Kidney (tissue), 14 donors: ENCODE measurements around the gene CTIF. TPM values are rescaled to one million over a fixed set of nuclear protein-coding genes. Genes with fewer than 3 reads are reported as not detected.

Experiments
- DNase-seq, 5 donors: peaks; one replicate each; pipeline ENCODE4 v3.0.0-alpha.2; 2013 to 2020
- FAIRE-seq: peaks from 2 replicates; lab custom pipeline; 2012; peaks lifted over from hg19 to GRCh38; lab: Jason Lieb, UNC
- H3K27ac ChIP-seq, 2 donors: one replicate each; pipeline ENCODE4 v1.7.0; 2013; ENCODE audit warnings: low read depth in 2 of 2, low read length in 2 of 2, inconsistent platforms in 1 of 2
- H3K27me3 ChIP-seq: one replicate; pipeline ENCODE4 v1.7.1; 2013; ENCODE audit warnings: low read length, inconsistent platforms; ENCODE audit not compliant: control insufficient read depth, insufficient read depth
- H3K36me3 ChIP-seq, 3 donors: one replicate each; pipeline versions ENCODE4 v1.7.0 to v1.7.1; 2013; ENCODE audit warnings: low read length in 3 of 3, control low read depth in 1 of 3, inconsistent platforms in 1 of 3; ENCODE audit not compliant: insufficient read depth in 3 of 3, control insufficient read depth in 2 of 3
- H3K4me1 ChIP-seq, 3 donors: one replicate each; pipeline versions ENCODE4 v1.7.0 to v1.7.1; 2013; ENCODE audit warnings: low read length in 3 of 3, inconsistent platforms in 1 of 3, low read depth in 1 of 3; ENCODE audit not compliant: control insufficient read depth in 2 of 3, insufficient read depth in 2 of 3
- H3K4me3 ChIP-seq, 3 donors: one replicate each; pipeline versions ENCODE4 v1.7.0 to v1.8.1; 2013; ENCODE audit warnings: low read length in 3 of 3, control low read depth in 1 of 3, inconsistent platforms in 1 of 3
- H3K9ac ChIP-seq, 3 donors: one replicate each; pipeline versions ENCODE4 v1.7.0 to v1.7.1; 2013; ENCODE audit warnings: low read length in 3 of 3, control low read depth in 1 of 3, inconsistent platforms in 1 of 3
- H3K9me3 ChIP-seq, 3 donors: one replicate each; pipeline versions ENCODE4 v1.7.0 to v1.7.1; 2013; ENCODE audit warnings: low read length in 3 of 3, control low read depth in 1 of 3, inconsistent platforms in 1 of 3; ENCODE audit not compliant: control insufficient read depth in 2 of 3, insufficient read depth in 1 of 3
- CTCF ChIP-seq: IDR thresholded peaks from 3 replicates; pipeline ENCODE4 v1.5.1; 2012; ENCODE audit warnings: mild to moderate bottlenecking, moderate library complexity, borderline replicate concordance; ENCODE audit not compliant: insufficient read depth; ENCODE audit errors: extremely low read depth
- intact Hi-C: fragments of 100-400 bp; cut with DNase I; formaldehyde crosslinking; loops from one replicate; pipeline ENCODE4 v1.11.1; 2022
- polyA plus RNA-seq: library from polyadenylated mRNA; stranded (reverse); fragments of 350-450 nt; fragmentation: Illumina TruSeq; extraction: RNeasy Lipid Tissue Mini Kit (QIAGEN cat#74804); gene quantifications from one replicate; pipeline ENCODE4 v1.2.3, GENCODE V29; 2014; ENCODE audit warnings: low read depth, low replicate concordance; ENCODE audit not compliant: insufficient read depth
- total RNA-seq: library from RNA; stranded (reverse); fragmentation: NEBNext Ultra II Directional; extraction: Animal tissue kit (Norgen Biotek cat#: 25700); gene quantifications from one replicate; pipeline ENCODE4 v1.2.1, GENCODE V29; 2021
- donor health status: control.
- donor health status: control.
- donor health status: control.
- donor health status: control.
- donor health status: control.
- donor health status: DM: yes; HTN: yes; CAD: no.
- donor health status: Normal renal cell carcinoma (clear cell type).

Gene CTIF
- total and polyA plus RNA-seq, 2 donors from 2014 or later, result 37.3 to 41.9 TPM

DNA sequence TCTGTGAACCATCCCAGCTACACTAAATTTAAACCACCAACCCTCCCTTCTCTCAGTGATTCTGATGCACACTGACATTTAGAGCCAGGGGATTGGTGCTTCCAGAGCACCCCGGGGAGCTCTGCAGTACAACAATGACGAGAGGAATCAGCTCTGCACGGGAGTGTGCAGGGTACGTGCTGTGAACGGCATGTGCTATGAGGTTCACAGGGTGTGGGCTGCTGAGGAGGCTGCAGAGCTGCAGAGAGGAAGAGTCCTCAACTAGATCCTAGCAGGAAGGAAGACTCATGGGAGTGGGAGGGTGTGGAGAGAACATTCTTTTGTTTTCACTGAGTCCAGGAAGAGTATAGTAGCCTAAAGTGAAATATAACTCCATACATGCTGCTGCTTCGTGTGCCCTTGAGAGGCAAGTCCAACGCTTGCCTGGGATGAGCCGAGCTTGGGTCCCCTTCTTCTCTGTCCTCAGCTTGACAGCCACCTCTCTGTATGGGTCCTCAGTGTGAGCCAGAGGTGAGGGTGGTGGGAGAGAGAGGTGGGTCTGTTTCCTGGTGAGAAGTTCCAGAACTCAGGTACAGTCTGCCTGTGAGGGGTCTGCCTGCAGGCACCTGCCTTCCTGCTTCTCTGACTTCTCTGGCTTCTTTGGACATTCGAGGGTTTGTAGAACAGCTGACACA lies 118.8 kb downstream of the CTIF start:
- Histone ChIP-seq H3K9me3 (no peaks in the 10 kb centered on the region), H3K27me3 (no peaks in the 10 kb centered on the region), H3K36me3 (no peaks in the 10 kb centered on the region), H3K27ac (no peak overlapping the region), H3K4me1 (peaks cover 0 to 7% (median 2%) of the 10 kb centered on the region in 3 donors), H3K9ac (no peak overlapping the region), H3K4me3 (no peak overlapping the region)
- FAIRE-seq (no peak), DNase-seq (no peak)
- intact Hi-C loops, result no loop called here
- no peak for TF ChIP-seq CTCF

DNA sequence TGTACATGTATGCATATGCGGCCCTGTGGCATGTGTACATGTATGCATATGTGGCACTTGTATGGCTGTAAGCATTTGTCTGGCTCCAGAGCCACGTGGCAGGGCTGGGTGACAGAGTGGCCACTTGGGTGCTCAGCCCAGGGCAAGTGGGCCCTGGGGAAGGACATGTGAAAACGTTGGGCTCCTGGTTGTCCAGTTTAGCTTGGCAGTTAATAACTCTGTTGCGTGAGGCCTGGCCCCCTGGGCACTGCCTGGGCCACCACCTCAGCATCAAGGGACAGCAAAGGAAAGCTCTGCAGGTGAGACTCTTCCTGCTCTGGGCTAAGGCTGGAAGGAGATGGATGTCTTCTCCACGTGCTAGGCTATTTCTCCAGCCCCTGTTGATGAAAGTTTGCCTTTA lies 119.9 kb downstream of the CTIF start:
- Histone ChIP-seq H3K4me1 (peaks cover 0 to 7% (median 2%) of the 10 kb centered on the region in 3 donors), H3K36me3 (no peaks in the 10 kb centered on the region), H3K9me3 (no peaks in the 10 kb centered on the region), H3K9ac (no peak overlapping the region), H3K27me3 (no peaks in the 10 kb centered on the region), H3K27ac (no peak overlapping the region), H3K4me3 (no peak overlapping the region)
- DNase-seq (no peak), FAIRE-seq (no peak)
- intact Hi-C loops, result no loop called here
- no peak for TF ChIP-seq CTCF

DNA sequence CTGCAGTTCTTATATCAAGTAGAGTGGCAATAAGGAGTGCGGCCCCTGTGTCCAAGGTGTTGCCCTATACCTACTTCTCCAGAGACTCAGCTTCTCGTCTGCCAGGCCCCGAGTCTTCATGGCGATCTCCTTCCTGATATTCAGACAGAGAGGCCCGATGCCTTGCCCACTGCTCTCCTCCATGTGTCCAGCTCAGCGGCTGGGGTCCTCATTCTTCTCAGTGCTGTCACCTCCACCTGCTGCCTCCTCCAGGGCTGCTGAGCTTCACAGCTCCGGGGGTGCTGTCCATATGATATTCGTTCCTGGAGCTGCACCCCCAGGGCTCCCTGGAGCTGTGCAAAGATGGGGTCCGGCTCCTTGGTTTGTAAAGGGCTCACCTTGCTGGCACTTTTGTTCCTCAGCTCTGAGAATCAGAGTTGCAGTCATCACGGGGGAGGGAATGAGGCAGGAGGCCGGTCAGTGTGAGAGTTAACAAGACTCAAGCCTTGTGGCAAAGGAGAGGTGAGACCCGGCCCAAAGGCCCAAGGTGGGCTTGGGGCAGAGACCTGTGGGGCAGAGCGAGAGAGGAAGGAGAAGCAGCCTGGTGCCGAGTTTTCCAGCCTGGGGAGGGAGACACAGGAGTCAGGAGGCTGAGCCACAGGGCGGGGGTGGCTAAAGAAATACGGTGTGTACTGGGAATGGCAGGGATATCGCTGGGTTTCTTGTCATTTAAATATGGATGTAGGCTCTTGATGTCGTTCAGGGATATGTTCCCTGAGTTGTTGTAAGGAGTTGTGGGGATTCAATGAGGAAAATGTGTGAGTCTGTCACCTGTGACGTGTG lies 120.6 kb downstream of the CTIF start:
- Histone ChIP-seq H3K27ac (no peak overlapping the region), H3K9ac (no peak overlapping the region), H3K36me3 (no peaks in the 10 kb centered on the region), H3K4me1 (peaks cover 0 to 7% (median 5%) of the 10 kb centered on the region in 3 donors), H3K4me3 (no peak overlapping the region), H3K27me3 (no peaks in the 10 kb centered on the region), H3K9me3 (no peaks in the 10 kb centered on the region)
- FAIRE-seq, result no peak
- no peak for DNase-seq
- no peak for TF ChIP-seq CTCF
- intact Hi-C loops, result loop anchor here (5.0 kb wide), 1 partner anchor 182 kb away; no protein-coding TSS in a partner anchor
